OCI-LY7 (cell line): ENCODE results near the gene LCE4A.

ENCODE experiments used
- EZH2phosphoT487 ChIP-seq: fragments of 200-600 bp; sonication (generic); IDR thresholded peaks from 2 replicates; pipeline ENCODE4 v1.6.1; 2018; ENCODE audit warnings: low read depth, borderline replicate concordance, mild to moderate bottlenecking, mixed run types, antibody characterized with exemption, low read length, moderate library complexity, mixed read lengths
- TF ChIP-seq, protein P1 (sequence below): fragments of 200-600 bp; sonication (generic); conservative IDR thresholded peaks from 2 replicates; pipeline ENCODE4 v1.5.1; 2014; ENCODE audit warnings: mild to moderate bottlenecking, antibody characterized with exemption, low read length, moderate library complexity, mixed read lengths

GRCh38 chr1:152737997-152738396 is 30.0 kb downstream of the LCE4A start:
- TF ChIP-seq, protein P1, sequence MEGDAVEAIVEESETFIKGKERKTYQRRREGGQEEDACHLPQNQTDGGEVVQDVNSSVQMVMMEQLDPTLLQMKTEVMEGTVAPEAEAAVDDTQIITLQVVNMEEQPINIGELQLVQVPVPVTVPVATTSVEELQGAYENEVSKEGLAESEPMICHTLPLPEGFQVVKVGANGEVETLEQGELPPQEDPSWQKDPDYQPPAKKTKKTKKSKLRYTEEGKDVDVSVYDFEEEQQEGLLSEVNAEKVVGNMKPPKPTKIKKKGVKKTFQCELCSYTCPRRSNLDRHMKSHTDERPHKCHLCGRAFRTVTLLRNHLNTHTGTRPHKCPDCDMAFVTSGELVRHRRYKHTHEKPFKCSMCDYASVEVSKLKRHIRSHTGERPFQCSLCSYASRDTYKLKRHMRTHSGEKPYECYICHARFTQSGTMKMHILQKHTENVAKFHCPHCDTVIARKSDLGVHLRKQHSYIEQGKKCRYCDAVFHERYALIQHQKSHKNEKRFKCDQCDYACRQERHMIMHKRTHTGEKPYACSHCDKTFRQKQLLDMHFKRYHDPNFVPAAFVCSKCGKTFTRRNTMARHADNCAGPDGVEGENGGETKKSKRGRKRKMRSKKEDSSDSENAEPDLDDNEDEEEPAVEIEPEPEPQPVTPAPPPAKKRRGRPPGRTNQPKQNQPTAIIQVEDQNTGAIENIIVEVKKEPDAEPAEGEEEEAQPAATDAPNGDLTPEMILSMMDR, result no peak
- no peak for TF ChIP-seq EZH2phosphoT487
